ENCODE data around the gene PRKAR2B. TPM values are rescaled to one million over a fixed set of nuclear protein-coding genes. Genes with fewer than 3 reads are reported as not detected.

Gene PRKAR2B
- polyA plus RNA-seq, 3 donors = 2.5 to 5.6 (median 3.5) TPM

DNA sequence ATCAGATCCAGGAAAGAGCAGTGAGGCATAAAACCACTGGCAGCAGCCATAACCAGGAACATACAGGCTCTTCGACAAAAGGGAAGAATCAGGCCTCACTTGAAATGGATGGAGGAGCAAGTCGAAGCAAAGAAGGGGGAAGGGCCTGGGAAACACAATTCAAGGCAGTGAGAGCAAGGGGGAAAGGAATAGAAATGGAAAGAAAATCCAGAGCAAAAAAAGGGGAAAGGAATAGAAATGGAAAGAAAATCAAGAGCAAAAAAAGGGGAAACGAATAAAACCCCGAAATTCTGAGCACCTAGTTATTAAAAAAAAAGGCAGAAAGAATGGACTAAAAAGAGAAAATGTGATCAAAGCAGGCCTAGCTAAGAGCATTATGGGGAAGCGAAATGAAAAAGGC lies 24.1 kb upstream of the PRKAR2B start:
- peaks cover 0 to 4% (median 3%) of the 10 kb centered on the region in 3 donors for H3K27me3 Mint-ChIP-seq (ENCODE audit: low read depth in 3 of 3)
- no peak overlapping the region for H3K4me3 Mint-ChIP-seq
- no peaks in the 10 kb centered on the region for H3K27me3 ChIP-seq (ENCODE audit: control insufficient read depth in 2 of 2, insufficient read depth in 2 of 2, low read length in 2 of 2)
- 93% methylated on average over 3 of the region's 5 CpGs for WGBS (ENCODE audit: insufficient coverage)
- H3K4me3 ChIP-seq (replicated peaks in 1 of 3; ENCODE audit: low read depth in 2 of 3, low read length in 3 of 3) = no peak overlapping the region
- peaks cover 0 to 11% (median 5%) of the 10 kb centered on the region in 7 donors for H3K9me3 Mint-ChIP-seq
- no peak overlapping the region for H3K4me2 ChIP-seq (replicated peaks; ENCODE audit: extremely low read depth, low read length, poor library complexity, severe bottlenecking)
- H3K36me3 ChIP-seq (replicated peaks in 1 of 2; ENCODE audit: control insufficient read depth in 1 of 2, insufficient read depth in 2 of 2, low read length in 2 of 2) = no peaks in the 10 kb centered on the region
- no peaks in the 10 kb centered on the region for H3K9me3 ChIP-seq (replicated peaks in 1 of 2; ENCODE audit: control insufficient read depth in 1 of 2, insufficient read depth in 1 of 2, low read length in 2 of 2)
- H2AFZ ChIP-seq (ENCODE audit: insufficient read depth, low read depth, low read length, poor library complexity, severe bottlenecking) = no peak overlapping the region
- no peaks in the 10 kb centered on the region for H3K36me3 Mint-ChIP-seq
- peak overlapping the region in 1 of 7 donors; percentile 68 for H3K27ac Mint-ChIP-seq
- H3K79me2 ChIP-seq (ENCODE audit: insufficient read depth, low read length) = no peaks in the 10 kb centered on the region
- H3K27ac ChIP-seq (ENCODE audit: low read depth in 1 of 2, low read length in 2 of 2) = no peak overlapping the region
- peaks cover 5% of the 10 kb centered on the region for H3K4me1 Mint-ChIP-seq
- H3K4me1 ChIP-seq (ENCODE audit: control insufficient read depth in 1 of 2, insufficient read depth in 2 of 2, low read length in 2 of 2) = peaks cover 2% of the 10 kb centered on the region in 2 donors
- intact Hi-C loops (cut with micrococcal nuclease) = no loop called here
- H3K9ac ChIP-seq (ENCODE audit: insufficient read depth, low read length, poor library complexity, severe bottlenecking) = no peak overlapping the region
- DNase-seq = no peak
- H4K20me1 ChIP-seq (ENCODE audit: insufficient read depth, low read length) = no peaks in the 10 kb centered on the region
- TF ChIP-seq, protein P1, sequence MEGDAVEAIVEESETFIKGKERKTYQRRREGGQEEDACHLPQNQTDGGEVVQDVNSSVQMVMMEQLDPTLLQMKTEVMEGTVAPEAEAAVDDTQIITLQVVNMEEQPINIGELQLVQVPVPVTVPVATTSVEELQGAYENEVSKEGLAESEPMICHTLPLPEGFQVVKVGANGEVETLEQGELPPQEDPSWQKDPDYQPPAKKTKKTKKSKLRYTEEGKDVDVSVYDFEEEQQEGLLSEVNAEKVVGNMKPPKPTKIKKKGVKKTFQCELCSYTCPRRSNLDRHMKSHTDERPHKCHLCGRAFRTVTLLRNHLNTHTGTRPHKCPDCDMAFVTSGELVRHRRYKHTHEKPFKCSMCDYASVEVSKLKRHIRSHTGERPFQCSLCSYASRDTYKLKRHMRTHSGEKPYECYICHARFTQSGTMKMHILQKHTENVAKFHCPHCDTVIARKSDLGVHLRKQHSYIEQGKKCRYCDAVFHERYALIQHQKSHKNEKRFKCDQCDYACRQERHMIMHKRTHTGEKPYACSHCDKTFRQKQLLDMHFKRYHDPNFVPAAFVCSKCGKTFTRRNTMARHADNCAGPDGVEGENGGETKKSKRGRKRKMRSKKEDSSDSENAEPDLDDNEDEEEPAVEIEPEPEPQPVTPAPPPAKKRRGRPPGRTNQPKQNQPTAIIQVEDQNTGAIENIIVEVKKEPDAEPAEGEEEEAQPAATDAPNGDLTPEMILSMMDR (IDR thresholded peaks at IDR 0.05) = no peak

DNA sequence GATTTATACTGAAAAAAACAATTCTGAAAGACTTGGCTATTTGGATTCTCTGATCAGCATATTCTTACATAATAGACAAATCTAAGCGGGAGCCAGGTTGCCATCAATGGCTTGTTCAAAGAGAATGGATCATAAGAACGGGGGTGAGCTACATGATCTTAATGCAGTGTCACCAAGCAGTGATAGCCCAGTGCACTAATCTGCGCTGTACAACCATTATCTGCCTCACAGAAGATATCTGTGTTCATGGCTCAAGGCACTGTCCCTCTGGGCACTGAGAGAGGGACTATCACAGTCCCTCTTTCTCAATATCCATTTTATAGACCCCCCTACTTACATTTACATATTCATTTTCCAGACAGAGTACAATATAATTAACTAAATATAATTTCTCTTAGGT lies 22.9 kb upstream of the PRKAR2B start:
- WGBS (ENCODE audit: insufficient coverage) = 88% methylated on average over 3 of the region's 3 CpGs
- H3K4me2 ChIP-seq (replicated peaks; ENCODE audit: extremely low read depth, low read length, poor library complexity, severe bottlenecking) = no peak overlapping the region

More for the DNA sequence above, 22.9 kb upstream of the PRKAR2B start:
- Mint-ChIP-seq H3K36me3 (no peaks in the 10 kb centered on the region), H3K9me3 (peaks cover 0 to 11% (median 5%) of the 10 kb centered on the region in 7 donors), H3K4me3 (no peak overlapping the region), H3K4me1 (peaks cover 16% of the 10 kb centered on the region), H3K27ac (no peak overlapping the region), H3K27me3 (ENCODE audit: low read depth in 3 of 3) (peaks cover 0 to 4% (median 3%) of the 10 kb centered on the region in 3 donors)
- H3K27me3 ChIP-seq (ENCODE audit: control insufficient read depth in 2 of 2, insufficient read depth in 2 of 2, low read length in 2 of 2) = no peaks in the 10 kb centered on the region
- no peak for DNase-seq
- no peaks in the 10 kb centered on the region for H3K9me3 ChIP-seq (replicated peaks in 1 of 2; ENCODE audit: control insufficient read depth in 1 of 2, insufficient read depth in 1 of 2, low read length in 2 of 2)
- peaks cover 11 to 14% of the 10 kb centered on the region in 2 donors for H3K4me1 ChIP-seq (ENCODE audit: control insufficient read depth in 1 of 2, insufficient read depth in 2 of 2, low read length in 2 of 2)
- no peaks in the 10 kb centered on the region for H3K79me2 ChIP-seq (ENCODE audit: insufficient read depth, low read length)
- TF ChIP-seq, protein P1 (IDR thresholded peaks at IDR 0.05) = no peak
- no peak overlapping the region for H3K9ac ChIP-seq (ENCODE audit: insufficient read depth, low read length, poor library complexity, severe bottlenecking)
- no peak overlapping the region for H3K4me3 ChIP-seq (replicated peaks in 1 of 3; ENCODE audit: low read depth in 2 of 3, low read length in 3 of 3)
- H3K36me3 ChIP-seq (replicated peaks in 1 of 2; ENCODE audit: control insufficient read depth in 1 of 2, insufficient read depth in 2 of 2, low read length in 2 of 2) = no peaks in the 10 kb centered on the region
- H2AFZ ChIP-seq (ENCODE audit: insufficient read depth, low read depth, low read length, poor library complexity, severe bottlenecking) = no peak overlapping the region
- H4K20me1 ChIP-seq (ENCODE audit: insufficient read depth, low read length) = no peaks in the 10 kb centered on the region
- intact Hi-C loops (cut with micrococcal nuclease) = no loop called here
- H3K27ac ChIP-seq (ENCODE audit: low read depth in 1 of 2, low read length in 2 of 2) = no peak overlapping the region

All from CD14-positive monocyte (primary cell).